Germinal center (tissue), 1 donor: Measurements from ENCODE around the gene NOL11.
"Not testable (repeated sequence)": the region's sequence is repeated elsewhere in the genome, so short reads cannot be mapped to it uniquely, and the experiment has no call there.

Experiments used
- DNase-seq: peaks from one replicate; pipeline ENCODE4 v3.0.0; 2012; ENCODE audit warnings: mixed read lengths, low spot score

Gene NOL11

DNA sequence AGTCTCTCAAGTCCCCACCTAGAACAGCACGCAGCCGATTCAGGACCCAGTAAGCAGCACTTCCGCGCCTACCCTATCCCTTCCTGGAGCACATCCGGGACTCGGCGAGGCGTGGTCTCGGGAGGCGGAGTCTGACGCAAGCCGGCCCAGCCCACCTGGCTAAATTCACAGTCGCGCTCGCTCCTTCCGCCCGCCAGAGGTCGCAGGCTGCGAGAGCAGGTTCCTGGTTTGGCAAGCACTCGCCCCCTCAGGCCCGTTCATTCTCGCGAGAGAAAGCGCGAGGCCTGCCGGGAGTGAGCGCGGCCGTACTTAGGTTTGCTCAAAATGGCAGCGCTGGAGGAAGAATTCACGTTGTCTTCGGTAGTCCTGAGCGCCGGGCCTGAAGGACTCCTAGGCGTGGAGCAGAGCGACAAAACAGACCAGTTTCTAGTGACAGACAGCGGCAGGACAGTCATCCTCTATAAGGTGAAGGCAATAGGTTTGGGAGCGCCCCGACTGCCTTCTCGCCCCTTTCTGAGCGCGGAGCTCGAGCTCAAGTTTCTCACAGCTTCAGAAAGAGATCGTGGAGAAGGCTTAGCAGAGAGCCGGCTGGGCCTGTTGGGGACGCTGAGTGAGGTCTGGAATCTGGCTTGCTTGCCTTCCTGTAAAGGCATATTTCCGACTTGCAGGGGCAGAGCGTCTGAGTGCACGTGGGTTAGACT lies at the start of gene NOL11:
TSS of gene NOL11 (plus strand) at position 313 of the 701 bp plus-strand sequence. CDS start at position 325, 12 bp downstream.
- peak; percentile 98 for DNase-seq

DNA sequence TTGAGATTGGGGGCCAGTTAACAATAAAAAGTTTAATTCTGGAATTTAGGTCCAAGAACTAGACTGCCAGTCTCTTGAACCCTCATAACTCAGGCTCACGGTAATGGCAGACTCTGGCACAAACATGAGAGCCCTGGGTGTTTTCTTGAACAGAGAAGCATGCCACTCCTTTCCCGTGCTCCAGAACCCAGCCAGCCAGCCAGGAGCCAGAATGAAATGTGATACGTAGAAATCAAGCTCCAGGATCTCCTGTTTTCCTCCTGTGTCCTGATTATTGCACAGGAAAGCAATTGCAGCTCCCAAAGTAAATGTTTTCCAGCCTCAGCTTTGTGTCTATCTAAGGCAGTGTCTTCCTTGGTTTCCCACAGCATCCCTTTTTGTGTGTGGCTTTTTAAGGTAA lies 46.2 kb upstream of the NOL11 start:
- DNase-seq, result no peak

DNA sequence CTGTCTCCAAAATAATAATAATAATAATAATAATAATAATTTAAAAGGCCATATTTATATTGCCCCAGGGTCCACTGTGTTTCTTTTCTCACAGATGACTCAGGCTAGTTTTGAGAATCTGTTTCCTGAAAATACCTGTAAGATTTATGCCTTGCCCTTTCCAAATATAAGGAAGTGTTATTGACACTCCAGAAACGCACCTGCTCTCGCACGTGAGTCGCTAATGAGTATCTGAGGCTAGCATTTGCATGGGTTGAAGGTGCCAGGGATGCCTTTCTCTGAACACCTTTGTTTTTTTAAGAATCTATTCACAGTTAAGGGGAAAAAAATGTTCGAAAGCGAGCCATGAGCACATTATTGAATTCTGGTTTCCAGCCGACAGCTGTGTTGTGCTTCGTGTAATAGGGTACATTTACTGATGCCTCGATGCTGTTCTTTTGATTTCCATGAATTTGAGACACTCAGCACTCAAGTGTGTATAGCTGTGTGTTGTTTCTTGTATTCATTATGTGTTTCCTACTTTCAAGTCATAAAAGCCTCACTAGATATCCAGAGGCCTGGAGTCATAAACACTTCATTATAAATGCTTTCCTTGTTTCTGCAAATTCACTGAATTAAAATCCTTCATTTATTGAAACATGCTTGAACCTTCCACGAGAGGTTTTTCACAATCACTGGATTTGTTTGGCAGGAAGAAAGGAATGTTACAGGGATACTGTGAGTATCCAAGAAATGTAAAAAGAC lies 45.0 kb upstream of the NOL11 start:
- no peak for DNase-seq

DNA sequence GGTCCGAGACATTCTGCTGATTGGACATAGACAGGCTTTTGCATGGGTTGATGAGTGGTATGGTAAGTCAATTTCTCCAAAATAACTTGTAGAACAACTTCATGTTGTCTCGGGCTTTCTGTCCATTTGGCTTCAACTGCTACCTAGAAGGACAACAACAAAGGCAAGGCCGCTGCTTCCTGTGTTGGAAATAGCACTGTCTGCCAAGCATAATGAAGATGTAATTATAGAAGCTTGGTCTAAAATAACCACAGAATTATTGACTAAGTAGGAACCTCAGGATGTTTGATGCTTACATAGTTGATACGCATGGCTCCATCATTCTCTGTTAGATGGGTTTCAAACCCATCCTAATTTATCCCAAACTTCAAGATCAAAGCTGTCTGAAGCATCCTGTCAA lies 42.3 kb upstream of the NOL11 start:
- no peak for DNase-seq

DNA sequence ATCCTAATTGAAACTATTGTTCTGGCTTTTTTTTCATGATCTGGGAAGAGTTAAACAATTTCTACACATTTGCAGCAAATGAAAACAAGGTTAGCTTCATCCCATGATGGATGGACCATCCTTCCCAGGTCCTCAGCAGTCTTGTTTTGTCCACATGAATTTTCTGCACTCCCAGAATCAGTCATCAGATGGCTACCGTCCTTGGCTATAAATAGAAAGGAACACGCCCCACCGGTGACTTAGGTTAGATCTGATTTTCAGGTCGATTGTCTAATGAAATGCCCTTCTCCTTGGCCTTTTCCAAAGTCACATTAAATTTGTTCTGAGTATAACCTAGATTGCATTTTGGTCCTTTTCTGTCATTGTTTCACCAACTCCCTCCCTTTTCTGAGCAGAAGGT lies 41.4 kb upstream of the NOL11 start:
- no peak for DNase-seq

DNA sequence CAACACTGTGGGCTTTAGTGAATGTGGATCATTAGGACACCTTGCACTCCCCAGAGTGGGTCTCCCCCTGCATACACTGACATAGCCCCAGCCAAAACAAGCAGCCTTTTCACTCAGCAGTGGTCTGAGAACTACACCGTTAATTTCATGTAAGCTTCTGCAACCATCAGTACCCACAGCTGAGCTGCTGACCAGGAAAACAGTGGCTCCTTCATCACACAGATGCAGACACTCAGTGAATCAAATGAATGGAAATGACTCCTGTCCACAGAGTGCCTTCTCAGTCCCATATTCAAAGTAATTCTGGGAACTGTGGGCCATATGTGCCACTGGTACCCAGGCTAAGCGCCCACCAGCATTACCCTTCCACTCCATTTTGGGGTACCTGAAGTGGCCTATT lies 39.3 kb upstream of the NOL11 start:
- no peak for DNase-seq

DNA sequence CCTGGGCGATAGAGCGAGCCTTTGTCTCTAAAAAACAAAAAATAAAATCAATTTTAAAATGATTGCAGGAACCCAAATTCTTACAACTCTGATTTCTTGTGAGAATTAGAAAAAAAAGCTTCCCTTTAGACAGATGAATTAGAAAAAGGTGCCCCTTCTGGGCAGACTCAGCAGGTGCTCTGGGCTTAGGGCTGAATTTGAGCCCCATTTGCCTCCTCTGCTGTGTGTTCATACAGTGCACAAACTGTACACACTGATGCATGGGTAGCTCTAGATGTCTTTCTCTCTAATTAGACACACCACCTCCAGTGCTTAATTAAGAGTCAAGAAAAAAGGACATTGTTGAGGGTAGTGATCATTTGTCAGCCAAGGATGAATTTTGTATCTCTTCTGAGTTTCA lies 38.5 kb upstream of the NOL11 start:
- no peak for DNase-seq

DNA sequence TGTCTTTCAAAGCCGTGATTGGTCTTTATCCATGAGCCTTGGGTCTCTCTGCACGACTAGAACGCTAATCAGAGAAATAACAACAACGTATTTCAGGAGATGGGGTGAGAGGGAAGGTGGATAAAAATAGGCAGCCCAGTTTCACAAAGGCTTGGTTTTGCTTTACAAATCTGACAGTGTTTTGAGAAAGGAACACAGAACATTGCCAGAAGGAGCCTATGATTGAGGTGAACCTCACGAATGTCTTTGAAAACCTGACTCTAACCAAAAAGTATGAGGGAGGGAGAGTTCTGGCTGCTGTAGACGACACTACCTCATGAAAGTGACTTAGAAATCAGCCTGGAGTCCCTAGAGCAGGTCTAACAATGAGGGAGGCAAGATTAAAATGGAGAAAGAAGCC lies 38.0 kb upstream of the NOL11 start:
- DNase-seq, result no peak

DNA sequence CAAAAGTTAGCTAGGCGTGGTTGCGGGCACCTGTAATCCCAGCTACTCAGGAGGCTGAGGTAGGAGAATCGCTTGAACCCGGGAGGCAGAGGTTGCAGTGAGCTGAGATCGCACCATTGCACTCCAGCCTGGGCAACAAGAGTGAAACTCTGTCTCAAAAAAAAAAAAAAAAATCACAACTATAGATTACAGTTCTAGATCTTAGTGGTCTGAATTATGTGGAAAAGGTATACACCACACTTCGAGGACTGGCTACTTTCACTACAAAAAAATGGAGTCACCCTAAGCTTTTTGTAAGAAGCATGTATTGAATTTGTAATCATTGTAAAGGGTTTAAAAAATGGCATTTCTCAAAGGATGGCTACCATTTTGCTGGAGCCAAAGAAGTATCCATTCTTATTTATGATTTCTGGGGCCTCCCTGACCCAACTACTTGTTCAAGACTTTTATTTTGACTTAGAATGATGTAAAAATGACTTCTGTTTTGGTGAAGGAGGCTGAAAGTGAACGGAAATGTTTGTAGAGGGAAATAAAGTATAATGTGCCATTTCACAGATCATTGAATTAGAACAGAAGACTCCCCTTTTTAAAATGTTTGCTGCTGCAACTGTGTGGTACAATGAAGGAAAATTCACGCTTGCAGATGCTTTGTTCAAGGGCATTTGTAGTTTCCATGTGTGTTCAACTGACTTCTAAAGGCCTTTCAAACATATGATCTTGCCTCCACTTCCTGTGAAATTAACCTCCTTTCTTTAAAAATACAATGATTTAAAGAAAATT lies 37.1 kb upstream of the NOL11 start:
- DNase-seq, result no peak

DNA sequence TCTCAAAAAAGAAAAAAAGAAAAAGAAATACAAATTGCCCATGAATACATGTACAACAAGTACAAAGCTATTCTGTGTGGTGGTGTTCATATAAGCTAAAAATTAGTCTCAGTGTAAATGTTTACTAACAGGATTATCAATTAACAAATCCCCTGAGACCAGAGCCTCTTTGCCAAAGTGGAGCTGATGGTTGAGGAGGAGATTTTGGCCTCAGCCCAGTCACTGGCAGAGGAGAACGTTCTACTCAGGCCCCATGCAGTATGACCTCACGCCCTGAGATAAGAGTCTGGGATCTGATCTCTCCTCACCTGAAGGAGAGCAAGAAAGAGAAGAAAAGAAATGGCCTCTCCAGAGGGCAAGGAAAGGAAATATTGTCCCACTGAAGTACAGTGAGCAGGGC lies 35.5 kb upstream of the NOL11 start:
- no peak for DNase-seq

DNA sequence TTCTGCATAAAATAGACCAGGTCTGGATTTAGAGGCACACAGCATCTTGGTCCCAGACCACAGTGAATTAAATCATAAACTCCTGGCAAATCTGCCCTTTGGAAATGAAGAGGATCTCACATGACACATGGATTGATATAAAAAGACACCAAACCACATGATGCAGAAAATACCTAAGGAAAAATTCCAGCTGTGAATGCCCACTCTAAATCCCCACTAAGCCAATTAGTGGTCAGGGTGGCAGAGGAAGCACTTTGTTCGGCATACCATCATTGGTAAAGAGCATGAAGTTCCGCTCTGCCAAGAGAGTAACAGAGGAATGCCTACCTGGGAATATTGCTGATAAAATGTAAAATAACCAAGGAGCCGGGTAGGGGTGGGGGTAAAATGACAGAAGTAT lies 32.4 kb upstream of the NOL11 start:
- DNase-seq, result no peak

DNA sequence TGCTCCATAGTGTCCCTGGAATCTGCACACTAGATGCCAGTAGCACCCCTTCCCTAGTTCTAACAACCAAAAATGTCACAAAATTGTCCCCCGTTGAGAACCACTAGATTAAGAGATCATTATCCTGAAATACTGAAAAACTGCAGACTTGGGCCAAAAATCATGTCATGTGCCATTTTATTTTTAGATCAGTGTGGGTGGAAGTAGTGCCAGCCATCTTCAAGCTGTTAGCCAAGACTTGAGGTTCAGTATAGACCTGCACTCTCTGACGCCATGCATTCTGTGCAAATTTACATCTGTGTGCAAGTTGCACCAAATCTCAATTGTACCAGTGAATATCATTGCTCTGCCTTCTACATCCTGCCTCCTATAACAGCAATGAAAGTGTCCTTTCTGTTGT lies 31.5 kb upstream of the NOL11 start:
- DNase-seq, result no peak

DNA sequence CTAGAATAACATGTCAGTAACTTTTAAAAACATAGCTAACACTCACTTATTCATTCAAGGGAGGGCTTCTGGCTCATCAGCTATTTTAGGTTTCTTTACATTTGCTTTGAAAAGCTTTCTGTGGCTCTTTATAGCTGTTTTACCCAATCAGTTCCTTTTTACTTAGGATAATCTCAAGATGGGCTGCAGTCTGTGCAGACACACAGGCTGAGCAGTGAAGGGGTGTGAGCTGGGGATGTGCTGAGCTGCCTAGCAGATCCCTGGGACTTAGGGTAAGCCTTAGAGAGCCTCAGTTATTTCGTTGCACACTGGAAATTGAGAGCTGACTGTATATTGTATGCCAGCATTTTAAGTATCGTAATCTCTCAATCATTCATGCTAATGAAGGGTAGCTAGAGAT lies 30.2 kb upstream of the NOL11 start:
- DNase-seq, result no peak

DNA sequence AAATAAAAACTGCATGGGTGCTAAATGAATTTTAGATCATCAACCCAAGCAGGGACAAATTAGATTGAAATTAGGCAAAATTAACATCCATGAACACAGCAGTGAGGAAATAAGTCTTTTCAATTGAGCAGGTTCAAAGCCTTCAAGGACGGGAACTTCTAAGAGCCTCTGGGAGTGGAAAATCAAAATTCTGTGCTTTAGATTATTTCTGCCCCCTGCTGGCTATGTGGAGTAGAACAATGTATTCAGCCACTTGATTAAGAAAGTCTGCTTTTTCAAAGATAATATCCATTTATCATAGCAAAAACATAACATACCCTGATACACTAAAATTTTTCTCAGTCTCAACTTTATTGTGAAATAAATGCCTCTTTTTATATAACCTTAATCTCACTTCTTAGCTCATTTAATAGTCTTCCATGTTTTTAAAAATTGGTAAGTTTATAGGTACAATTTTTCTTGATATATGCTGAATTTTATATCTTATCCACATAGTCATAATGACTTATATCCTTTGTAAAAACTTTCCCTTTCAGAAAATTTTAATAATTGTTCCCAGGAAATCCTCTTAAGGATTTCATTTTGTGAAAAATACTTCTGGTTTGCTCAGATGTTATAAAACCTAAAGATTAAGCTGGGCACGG lies 28.1 kb upstream of the NOL11 start:
- DNase-seq, result peak; percentile 82

DNA sequence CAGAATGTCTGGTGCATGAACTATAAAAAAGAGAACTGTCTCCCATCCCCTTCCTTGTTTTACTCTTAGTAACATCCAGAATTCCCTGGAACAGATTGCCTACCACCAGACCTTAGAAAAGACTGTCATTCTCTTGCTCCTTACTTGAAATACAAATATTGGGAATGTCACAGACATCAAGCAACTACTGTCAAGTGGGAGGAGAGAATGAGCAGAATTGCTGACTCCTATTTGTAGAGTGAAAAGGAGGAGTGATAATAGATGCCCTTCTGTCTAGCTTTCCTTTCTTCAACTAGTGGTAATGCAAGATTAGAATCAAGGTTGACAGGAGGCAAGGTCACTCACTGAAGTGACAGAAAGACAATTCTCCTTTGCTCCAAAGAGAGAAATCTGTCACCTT lies 23.9 kb upstream of the NOL11 start:
- no peak for DNase-seq

DNA sequence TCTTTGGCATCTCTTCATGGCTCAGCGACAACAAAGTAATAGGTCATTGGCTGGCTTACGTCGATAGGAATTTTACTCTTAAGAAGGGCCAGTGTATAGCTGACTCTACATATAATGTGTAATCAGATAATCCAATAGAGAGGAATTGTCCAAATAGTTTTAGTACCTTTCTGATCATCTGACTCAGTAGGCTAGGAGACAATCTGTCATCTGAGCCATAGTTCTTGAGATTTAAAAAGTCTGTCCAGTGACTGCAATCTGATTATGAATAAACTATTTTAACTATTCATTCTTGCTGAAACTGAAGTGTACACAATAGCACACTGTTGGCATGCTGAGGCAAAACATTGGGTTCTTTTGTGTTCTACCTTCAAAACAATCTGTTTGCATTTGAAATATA lies 21.4 kb upstream of the NOL11 start:
- DNase-seq, result no peak

DNA sequence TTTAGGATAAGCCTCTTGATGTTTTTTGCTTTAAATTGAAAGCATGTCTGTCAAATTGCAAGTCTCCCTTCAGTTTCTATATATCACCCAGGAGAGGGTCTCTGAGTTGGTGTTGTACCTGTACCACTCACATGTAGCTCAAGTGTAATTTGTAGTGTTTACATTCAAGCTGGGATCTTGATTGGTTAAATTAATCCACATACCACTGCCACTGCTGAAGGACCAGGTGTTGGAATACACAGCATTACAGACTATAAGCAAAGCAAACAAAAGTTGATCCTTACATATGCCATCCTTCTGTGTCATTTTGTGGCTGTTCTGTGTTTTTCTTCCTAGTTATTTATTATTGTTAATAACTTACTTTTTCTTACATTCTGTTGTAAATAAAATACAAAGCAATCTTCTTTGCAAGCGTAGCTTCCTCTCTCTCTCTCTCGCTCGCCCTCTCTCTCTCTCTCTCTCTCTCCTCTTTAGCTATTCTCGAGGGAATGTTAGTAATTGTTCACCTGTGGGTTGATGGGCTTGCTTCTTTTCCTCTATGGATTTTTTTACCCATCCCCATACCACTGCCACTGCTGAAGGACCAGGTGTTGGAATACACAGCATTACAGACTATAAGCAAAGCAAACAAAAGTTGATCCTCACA lies 20.8 kb upstream of the NOL11 start:
- no peak for DNase-seq

DNA sequence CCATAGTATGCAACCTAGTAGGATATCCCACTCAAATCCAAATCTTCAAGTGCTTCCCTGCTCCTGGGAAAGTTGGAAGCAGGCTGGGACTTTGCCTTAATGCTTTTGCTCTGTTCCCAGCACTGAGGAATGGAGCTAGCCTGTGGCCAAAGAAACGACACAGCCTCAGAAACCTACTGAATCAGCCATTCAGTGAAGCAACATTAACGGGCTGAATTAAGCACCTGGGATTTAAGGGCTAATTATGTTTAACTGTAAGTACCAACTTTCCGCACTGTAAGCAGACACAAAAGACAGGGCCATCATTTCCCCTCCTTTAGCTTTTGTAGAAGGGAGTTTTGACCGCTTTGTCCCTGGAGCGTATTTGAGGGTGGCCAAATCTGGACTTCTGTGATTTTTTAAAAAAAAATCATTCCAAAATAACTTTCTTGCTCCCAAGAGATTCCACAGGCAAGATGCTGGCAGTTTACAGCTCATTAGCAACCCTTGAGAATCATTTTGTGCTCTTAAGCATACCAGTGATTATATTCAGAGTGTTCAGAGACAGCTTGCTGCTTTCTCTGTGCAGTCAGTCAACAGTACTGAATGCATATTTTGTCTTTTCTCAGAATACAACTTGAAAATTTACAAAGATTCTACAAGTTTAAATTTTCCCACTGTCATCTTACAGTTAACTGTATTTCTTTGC lies 17.6 kb upstream of the NOL11 start:
- DNase-seq, result no peak

DNA sequence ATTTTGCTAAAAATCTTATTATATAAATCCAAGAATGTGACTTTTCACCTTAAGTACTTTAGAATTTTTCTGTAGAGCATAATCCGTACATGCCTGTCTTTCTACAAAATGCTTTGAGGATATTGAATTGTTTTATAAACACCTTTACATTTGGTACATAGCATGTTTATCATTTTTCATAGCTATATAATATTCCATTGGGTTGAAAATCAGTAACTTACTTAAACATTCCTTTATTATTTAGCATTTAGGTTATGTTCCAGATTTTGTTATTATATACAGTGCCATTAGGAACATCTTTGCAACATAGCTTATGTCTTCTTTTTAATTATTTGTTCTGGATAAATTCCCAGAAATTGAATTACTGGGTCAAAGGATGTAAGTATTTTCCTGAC lies 17.0 kb upstream of the NOL11 start:
- no peak for DNase-seq

DNA sequence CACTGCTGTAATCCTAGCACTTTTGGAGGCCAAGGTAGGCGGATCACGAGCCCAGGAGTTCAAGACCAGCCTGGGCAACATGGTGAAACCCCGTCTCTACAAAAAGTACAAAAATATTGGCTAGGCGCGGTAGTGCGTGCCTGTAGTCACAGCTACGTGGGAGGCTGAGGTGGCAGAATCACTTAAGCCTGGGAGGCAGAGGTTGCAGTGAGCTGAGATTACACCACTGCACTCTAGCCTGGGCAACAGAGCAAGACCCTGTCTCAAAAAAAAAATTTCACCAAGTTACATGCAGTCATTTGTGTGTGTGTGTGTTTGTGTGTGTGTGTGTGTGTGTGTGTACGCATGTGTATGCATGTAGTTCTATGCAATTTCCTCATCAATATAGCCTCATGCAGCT lies 14.9 kb upstream of the NOL11 start:
- not testable (repeated sequence) for DNase-seq

DNA sequence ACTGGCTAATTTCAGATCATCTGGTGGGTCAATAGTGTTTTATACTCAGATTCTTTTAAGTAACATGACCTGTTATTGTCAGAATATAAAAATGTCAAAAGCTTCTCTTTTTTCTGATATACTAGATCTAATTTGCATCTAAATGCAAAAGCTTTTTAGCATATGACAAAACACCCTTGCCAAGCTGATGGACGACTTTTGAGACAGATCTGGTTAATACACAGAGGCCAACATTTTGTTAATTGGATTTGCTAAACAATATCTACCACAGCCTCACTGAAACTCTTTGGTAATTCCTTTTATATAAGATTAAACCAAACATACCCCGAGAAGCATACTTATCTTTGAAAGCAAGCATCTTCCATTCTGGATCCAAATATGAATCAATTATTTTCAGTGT lies 10.3 kb upstream of the NOL11 start:
- DNase-seq, result no peak

DNA sequence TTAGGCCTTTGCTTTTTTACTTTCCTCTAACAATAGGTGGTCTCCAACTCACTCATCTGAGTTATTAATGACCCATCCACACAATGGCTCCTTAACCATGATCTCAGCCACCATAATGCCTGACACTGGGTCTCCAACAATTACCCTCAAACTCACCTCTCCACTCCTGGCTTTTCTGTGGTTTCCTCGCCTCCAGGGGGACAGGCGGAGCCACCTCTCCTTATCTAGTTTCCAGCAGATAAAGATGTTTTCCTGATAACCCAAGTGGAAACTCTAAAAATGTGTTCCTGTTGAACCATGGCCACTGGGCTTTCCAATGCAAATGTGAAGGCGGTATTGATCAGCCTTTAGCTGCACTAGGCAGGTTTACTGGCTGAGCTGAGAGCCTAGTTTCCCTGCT lies 9.4 kb upstream of the NOL11 start:
- DNase-seq, result no peak
